Kidney glomerular epithelial cell (primary cell): Measurements from ENCODE around the gene DDX4.
"Not testable (repeated sequence)": the region's sequence is repeated elsewhere in the genome, so short reads cannot be mapped to it uniquely, and the experiment has no call there.

Experiments
- DNase-seq: peaks from one replicate; lab custom pipeline; 2025; lab: John Stamatoyannopoulos, UW

The DDX4 gene

GRCh38 chr5:55724281-55724680 is 13.6 kb upstream of the DDX4 start:
- no peak for DNase-seq

- no peak for DNase-seq
These were observed 6.0 kb upstream of the DDX4 start for GRCh38 chr5:55731848-55732247.

GRCh38 chr5:55732585-55732984 is 5.3 kb upstream of the DDX4 start:
- no peak for DNase-seq

GRCh38 chr5:55734658-55735057 is 3.2 kb upstream of the DDX4 start:
- DNase-seq = no peak

- no peak for DNase-seq
These were observed 4.9 kb downstream of the DDX4 start for GRCh38 chr5:55742778-55743177.

- no peak for DNase-seq
These were observed 10.0 kb downstream of the DDX4 start for GRCh38 chr5:55747778-55748318.

- no peak for DNase-seq
These were observed 11.5 kb downstream of the DDX4 start for GRCh38 chr5:55749387-55749786.

GRCh38 chr5:55750063-55750462 is 12.2 kb downstream of the DDX4 start:
- no peak for DNase-seq

- no peak for DNase-seq
These were observed 12.6 kb downstream of the DDX4 start for GRCh38 chr5:55750499-55750898.

GRCh38 chr5:55758231-55758630 is 20.4 kb downstream of the DDX4 start:
- no peak for DNase-seq

GRCh38 chr5:55758714-55759113 is 20.9 kb downstream of the DDX4 start:
- no peak for DNase-seq

- DNase-seq = not testable (repeated sequence)
These were observed 23.9 kb downstream of the DDX4 start for GRCh38 chr5:55761721-55762120.

- no peak for DNase-seq
These were observed 26.0 kb downstream of the DDX4 start for GRCh38 chr5:55763746-55764420.

GRCh38 chr5:55768279-55768678 is 30.4 kb downstream of the DDX4 start:
- DNase-seq = no peak

GRCh38 chr5:55771175-55771655 is 33.4 kb downstream of the DDX4 start:
- DNase-seq = no peak

- no peak for DNase-seq
These were observed 35.2 kb downstream of the DDX4 start for GRCh38 chr5:55773057-55773456.

GRCh38 chr5:55777332-55777731 is 39.5 kb downstream of the DDX4 start:
- no peak for DNase-seq

- no peak for DNase-seq
These were observed 63.1 kb downstream of the DDX4 start for GRCh38 chr5:55800924-55801323.

GRCh38 chr5:55808814-55809213 is 71.0 kb downstream of the DDX4 start:
- not testable (repeated sequence) for DNase-seq

- DNase-seq = not testable (repeated sequence)
These were observed 78.1 kb downstream of the DDX4 start for GRCh38 chr5:55815939-55816338.

- DNase-seq = no peak
These were observed 78.5 kb downstream of the DDX4 start for GRCh38 chr5:55816342-55816741.

- DNase-seq = no peak
These were observed 79.2 kb downstream of the DDX4 start for GRCh38 chr5:55817030-55817429.

- DNase-seq = no peak
These were observed 82.6 kb downstream of the DDX4 start for GRCh38 chr5:55820488-55820887.
